ENCODE measurements around the gene NR6A1.

Gene NR6A1

DNA sequence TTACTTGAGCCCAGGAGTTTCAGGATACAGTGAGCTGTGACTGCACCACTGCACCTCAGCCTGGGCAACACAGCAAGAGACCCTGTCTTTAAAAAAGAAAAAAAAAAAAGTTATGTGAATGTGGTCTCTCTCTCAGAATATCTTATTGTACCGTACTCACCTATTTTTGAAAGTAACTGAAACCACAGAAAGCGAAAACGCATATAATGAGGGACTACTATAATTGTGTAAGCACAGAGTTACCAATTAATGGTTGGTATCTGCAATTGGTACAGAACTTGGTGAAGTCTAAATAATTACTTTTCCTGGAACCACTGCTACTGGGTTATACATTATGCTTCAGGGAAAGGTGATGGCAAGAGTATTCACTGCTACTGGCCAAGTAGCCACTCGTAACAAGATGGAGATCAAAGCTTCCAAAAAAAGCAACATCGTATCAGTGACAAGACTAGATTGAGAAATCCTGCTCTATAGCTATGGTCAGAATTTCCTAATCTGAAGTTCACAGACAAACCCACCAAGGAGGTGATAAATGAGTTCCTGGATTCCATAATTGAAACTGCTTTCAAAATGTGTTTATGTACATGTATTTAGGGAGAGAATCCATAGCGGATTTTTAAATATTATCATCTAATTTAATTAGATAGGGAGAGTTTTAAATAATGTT is 82.7 kb downstream of the NR6A1 start:
- DNase-seq (ENCODE audit: low read depth in 3 of 3): no peak

GRCh38 chr9:124686918-124687317 is 84.2 kb downstream of the NR6A1 start:
- DNase-seq (ENCODE audit: low read depth in 3 of 3): no peak

DNA sequence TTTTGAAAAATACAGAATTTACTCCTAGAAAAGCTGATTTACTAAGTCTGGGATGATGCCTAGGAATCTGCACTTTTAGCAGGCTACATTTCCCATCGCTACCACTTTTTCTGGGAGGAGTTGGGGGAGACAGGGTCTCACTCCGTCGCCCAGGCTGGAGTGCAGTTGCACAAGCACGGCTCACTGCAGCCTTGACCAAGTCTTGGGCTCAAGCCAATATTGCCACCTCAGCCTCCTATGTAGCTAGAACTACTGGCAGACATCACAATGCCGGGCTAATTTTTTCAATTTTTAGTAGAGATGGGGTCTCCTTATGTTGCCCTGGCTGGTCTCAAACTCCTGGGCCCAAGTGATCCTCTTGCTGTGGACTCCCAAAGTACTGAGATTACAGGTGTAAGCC is 85.9 kb downstream of the NR6A1 start:
- no peak for DNase-seq (ENCODE audit: low read depth in 3 of 3)

DNA sequence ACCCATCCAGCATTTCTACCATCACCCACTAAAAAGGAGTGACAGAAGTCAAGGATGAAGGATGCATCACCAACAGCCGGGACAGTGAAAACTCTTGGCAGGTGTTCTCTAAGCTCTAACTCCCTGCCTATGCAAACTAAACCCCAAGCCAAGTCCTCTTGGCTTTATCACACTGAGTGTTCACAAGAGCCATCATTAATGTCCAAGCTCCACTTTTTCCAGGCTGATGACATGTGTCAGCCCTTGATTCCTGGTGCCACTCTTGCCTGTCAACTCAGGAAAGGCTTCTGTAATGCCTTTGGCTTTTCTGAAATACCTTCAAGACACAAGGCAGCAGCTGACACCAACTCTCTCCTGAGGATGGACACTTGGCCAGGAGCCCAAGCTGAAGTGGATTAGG is 86.9 kb downstream of the NR6A1 start:
- DNase-seq (ENCODE audit: low read depth in 3 of 3): no peak

- no peak for DNase-seq (ENCODE audit: low read depth in 3 of 3)
Measured at GRCh38 chr9:124683043-124683442, 88.1 kb downstream of the NR6A1 start.

DNA sequence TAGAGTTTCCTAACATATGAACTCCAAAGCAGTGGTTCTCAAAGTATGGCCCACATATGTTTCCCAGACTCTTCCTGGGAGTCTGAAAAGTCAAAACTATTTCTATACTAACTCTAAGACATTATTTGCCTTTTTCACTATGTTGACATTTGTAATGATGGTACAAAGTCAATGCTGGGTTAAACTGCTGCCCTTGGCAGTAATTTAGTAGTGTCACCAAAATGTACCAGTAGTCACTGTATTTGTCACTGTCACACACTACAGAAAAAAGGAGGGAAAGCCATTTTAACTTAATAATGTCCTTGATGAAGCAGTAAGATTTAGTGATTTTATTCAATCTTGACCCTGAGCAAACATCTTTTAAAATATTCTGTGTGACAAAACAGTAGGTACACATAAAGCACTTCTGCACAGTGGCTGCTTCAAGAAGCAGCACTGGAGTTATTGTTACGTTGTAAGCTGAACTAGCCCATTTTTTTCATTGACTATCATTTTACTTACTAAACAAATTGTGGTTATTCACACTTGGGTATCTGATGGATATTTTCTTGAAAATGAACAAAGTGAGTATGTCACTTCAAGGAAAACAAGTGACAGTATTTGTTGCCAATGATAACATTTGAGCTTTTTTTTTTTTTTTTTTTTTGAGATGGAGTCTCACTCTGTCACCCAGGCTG is 90.3 kb downstream of the NR6A1 start:
- DNase-seq (ENCODE audit: low read depth in 3 of 3): no peak

DNA sequence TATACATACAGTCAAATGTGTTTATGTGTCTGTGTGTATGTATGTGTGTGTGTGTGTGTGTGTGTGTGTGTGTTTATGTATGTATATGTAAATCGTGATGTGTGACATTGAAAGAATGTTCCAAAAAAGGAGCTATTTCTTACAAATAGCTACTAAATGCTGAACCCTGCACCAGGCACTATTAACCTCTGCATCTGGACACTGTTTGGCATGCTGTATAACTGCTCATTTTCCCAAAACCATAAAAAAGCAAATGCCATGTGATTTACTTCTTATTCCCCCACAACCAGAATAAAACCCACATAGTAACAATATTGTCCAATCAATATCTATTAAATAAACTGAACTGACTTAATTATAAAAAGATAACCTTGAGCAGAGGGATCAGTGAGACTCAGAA is 91.1 kb downstream of the NR6A1 start:
- no peak for DNase-seq (ENCODE audit: low read depth in 3 of 3)

- no peak for DNase-seq (ENCODE audit: low read depth in 3 of 3)
Measured at GRCh38 chr9:124676159-124676551, 95.0 kb downstream of the NR6A1 start.

DNA sequence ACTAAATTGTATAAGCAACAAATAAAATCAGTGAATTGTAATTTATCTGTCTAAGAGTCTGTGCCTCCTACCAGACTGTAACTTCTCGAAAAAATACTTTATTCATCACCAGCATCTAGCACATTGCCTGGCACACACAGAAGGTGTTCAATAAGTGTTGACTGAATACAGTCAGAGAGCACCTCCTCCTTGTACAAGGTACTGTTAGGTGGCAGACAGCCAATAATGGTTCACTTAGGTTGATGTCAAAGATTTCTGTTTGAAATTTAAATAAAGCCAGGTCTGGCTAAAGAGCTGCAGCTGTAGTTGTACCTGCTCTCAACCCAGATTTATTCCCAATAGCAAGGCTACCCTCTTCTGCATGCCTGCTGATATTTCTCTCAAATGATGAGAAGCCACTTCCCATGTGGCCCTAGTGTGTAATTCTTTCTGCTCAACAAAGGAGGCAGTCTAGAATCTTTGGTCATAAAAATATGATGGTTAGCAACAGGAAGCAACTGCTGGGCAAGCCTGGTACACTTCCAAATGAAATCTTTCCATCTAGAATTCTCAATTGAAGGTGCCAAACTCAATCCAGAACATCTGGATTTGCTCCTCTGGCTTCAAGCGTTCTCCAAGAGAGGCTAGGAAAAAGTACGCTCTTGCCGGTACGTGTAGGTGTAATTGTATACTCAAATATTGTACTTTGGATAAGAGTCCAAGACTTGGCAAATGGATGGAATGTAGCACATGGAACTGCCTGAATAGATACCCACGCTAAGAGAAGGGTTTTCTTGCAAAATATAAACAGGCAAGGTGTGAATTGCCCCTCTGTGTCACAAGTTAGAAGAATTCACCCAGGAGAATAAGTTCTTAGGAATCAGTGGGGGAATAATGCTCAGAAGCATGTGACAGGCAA is 95.6 kb downstream of the NR6A1 start:
- no peak for DNase-seq (ENCODE audit: low read depth in 3 of 3)

DNA sequence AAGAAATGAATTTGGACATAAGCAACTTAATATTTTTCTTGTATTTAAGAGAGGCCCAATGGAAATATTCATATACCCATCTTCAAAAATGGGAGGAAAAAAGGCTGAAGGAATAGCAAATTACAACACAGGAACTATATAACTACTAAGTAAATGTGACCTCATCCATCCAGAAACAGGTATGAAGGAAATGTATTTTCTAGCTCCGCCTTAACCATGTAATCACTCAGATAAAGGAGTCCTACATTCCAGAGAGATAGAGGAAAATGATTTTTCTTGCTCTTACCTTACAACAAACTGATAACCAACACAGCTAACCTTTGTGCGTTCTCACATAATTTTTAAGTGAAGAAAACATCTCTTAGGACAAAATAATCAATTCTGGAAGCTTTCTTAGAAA is 96.5 kb downstream of the NR6A1 start:
- no peak for DNase-seq (ENCODE audit: low read depth in 3 of 3)

DNA sequence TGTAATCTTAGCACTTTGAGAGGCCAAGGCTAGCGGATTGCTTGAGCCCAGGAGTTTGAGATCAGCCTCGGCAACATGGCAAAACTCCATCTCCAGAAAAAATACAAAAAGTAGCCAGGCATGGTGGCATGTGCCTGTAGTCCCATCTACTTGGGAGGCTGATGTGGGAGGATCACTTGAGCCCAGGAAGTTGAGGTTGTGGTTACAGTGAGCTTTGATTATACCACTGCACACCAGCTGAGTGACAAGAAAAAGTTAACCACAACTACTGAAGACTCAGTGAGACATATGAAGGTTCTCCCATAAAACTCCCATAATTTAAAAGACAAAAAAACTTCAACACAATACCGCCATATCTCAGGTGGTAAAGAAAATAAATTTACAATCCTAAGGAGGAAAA is 98.0 kb downstream of the NR6A1 start:
- DNase-seq (ENCODE audit: low read depth in 3 of 3): no peak

- DNase-seq (ENCODE audit: low read depth in 3 of 3): no peak
Measured at GRCh38 chr9:124671861-124672260, 99.2 kb downstream of the NR6A1 start.

DNA sequence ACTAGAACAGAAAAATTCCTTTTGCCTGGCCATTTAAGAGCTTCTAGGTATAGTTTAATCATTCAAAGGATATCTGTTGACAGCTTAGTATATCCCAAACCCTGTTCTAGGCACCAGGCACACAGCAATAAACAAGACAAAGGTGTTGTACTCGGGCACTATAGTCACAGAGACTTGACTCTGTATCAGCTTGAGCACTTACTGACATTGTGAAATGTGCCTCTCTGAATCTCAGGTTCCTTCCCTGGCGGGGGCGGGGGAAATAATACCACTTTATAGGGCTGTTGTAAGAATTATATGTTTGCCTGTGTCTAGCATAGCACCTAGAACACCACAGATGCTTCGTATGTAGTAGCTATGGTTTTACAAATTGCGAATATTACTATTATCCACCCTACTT is 104.5 kb downstream of the NR6A1 start:
- no peak for DNase-seq (ENCODE audit: low read depth in 3 of 3)

DNA sequence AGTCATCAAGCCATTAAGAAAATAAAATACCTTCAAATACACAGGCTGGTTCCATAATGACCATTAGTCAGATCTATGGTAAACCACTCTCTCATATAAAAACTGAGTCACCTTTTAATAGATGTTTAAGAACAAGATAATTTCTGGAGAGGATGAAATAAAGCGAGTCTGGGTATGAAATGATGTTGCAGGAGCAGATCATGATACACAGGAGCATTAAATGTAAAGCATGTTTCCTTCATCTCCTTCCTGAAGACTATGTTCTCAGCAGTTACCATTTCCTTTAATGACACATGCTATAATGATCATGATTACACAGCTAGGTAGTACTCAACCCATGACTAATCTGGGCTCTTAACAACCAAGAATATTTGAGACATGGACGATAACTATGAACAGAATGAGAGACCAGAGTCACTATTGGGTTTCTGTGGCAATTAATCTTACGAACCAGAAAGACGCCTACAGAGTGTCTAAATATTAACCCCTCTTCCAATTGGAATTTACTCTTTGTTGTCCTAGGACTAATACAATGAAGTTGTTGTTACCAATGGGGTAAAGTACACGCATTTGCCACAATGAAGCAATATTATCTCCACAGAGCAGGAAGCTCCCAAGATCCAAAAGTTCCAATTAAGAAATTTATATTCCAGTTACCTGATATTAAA is 105.6 kb downstream of the NR6A1 start:
- DNase-seq (ENCODE audit: low read depth in 3 of 3): no peak

GRCh38 chr9:124664143-124664542 is 107.0 kb downstream of the NR6A1 start:
- no peak for DNase-seq (ENCODE audit: low read depth in 3 of 3)

- no peak for DNase-seq (ENCODE audit: low read depth in 3 of 3)
Measured at GRCh38 chr9:124663046-124663961, 107.8 kb downstream of the NR6A1 start.

- no peak for DNase-seq (ENCODE audit: low read depth in 3 of 3)
Measured at GRCh38 chr9:124662561-124662960, 108.5 kb downstream of the NR6A1 start.

DNA sequence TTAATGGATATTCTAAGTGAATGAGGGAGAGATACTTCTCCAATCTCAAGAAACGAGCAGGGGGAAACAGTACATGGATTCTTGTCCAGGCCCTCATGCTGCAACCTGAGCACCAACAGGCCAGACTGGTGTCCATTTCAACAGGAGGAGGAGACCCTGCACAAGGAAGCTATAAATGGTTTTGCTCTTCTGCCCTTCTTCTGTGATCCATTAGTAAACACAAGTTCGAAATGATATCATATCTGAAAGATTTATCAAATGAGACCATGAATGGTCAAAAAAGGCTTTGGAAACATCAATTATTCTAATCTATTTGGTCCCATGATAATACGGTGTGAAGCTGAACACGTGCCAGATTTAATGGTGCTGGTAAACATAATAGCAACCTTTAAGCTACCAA is 109.8 kb downstream of the NR6A1 start:
- DNase-seq (ENCODE audit: low read depth in 3 of 3): no peak

DNA sequence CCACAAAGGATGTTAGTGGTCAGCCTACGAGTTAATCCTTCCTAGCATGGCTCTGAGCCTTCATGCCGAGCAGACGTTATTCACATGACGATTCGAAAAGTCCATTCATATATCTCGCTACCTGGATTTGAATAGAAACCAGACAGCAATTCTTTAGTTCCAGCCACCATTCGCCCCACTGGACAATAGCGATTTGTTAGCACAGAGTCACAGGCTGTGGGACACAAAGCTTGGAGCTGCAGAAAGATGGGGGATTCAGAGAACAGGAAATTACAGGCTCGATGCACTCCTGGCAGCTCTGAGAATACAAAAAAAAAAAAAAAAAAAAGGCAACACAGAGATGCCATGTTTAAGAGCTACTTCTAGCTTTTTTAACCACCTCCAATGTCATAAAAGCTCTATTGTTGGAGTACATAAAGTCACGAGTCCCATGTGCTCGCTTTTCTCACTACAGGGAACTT is 110.7 kb downstream of the NR6A1 start:
- DNase-seq (ENCODE audit: low read depth in 3 of 3): no peak

GRCh38 chr9:124659099-124659659 is 111.9 kb downstream of the NR6A1 start:
- peak in 2 of 3 donors; percentile 4 to 44 for DNase-seq (ENCODE audit: low read depth in 3 of 3)
